HG03432 (cell line): ENCODE data around the gene DARS2.

Experiments used
- ATAC-seq: cut with Tn5 transposase; IDR thresholded peaks from one replicate; pipeline ENCODE4 v1.9.1; 2021; ENCODE audit warnings: mild to moderate bottlenecking, moderate library complexity; ENCODE audit not compliant: unreplicated experiment

Gene DARS2

DNA sequence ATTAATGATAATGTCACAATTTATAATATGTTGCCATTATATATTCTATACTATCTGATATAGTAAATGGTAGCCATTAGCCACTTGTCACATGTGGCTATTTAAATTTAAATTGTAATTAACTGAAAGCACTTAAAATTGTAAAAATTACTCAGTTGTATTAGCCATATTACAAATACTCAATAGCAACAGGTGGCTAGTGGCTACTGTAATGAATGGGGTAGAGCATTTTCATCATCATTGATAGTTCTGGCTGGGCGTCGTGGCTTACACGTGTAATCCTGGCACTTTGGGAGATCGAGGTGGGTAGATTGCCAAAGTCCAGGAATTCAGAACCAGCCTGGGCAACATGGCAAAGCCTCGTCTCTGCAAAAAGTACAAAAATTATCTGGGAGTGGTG, 60.2 kb downstream of the DARS2 start:
- ATAC-seq = no peak

DNA sequence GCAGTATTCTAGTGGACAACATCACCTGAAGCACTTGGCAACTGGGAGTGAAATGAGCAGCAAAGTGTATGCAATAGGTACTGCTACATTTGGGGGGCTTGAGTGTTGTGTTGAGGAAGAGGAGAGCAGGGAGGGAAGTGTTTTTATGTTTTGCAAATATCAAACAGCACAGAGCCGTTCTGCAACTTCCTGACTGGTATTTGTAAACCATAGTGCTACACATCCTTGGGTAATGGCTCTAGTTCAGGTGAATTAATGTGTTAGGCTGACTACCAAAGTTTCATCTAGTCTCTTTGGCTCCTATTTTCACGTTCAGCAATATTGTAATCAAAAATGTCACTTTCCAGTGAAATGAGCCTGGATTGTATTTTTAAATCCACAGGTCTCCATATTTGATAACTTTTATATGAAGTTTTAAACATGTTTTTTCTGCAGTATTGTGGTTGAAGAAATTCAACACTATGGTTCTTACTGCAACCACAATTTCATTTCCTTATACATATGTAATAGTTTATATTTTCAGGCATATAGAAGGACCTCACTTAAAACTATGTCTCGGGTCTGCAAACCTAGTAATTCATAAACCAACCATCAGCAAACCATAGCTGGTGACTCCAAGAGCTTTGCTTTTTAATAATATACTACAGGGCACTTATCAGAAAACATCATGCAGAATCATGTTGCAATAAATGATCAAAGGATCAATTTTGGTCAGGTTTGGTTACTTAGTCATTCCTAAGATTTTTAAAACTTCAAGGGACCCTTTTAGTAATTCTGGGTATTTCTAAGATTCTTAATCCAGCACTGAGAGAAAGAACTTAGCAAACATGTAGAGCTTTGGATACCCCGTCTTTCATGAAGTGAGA, 62.5 kb downstream of the DARS2 start:
- ATAC-seq = no peak

GRCh38 chr1:173887627-173888026, 63.2 kb downstream of the DARS2 start:
- ATAC-seq = no peak

DNA sequence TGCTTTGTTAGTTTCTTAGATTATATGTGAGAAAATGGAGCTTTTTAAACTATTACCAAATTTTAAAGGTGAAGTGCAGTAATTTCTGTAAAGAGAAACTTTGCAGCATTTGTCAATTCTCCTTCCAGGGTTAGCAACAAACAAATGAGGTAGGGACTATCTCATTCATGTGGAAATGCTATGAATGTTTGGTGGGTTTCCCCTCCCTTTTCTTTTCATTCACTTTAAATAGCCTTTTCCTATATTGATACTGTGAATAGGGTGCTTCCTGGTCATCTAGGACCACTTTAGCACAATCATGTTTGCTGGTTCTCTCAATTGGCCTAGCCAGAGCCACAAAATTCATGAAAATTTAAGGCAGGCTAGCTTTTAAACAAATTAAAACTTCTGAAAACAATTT, 64.3 kb downstream of the DARS2 start:
- no peak for ATAC-seq

GRCh38 chr1:173889885-173890284, 65.4 kb downstream of the DARS2 start:
- ATAC-seq = no peak

DNA sequence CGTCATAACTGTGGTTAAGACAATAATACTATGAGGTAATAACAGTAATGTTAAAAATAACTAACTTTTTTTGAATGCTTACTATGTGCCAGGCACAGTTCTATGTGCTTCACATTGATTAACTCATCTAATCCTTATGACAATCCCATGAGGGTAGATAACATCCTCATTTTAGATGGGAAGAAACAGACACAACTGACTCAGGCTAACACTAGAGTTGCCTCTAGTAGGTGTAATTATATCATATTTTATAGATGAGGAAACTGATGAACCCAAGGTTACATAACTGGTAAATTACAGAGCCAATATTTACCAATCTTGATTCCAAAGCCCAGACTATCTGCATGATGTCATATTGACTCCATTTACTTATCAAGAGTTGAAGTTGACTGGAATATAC, 69.1 kb downstream of the DARS2 start:
- ATAC-seq = no peak

GRCh38 chr1:173894189-173894588, 69.7 kb downstream of the DARS2 start:
- ATAC-seq = no peak

- ATAC-seq = no peak
Measured at GRCh38 chr1:173900427-173900826, 76.0 kb downstream of the DARS2 start.

DNA sequence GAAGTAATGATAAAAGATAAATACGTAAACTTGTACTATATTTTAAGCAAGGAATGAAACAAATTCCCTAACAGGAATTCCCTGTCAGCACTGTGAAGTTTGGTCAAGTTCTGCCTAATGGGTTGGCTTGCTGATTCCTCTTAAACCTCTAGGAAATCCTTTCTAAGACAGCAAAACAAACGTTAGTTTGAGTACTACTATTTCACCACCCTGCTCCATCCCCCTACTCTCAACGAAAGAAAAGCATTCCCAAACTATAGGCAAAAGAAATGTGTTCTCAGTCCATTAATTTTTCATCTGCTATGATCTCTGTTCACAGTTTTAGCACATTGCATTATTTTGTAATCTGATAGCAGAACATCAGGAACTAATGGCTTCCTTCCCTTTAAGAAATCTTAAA, 76.5 kb downstream of the DARS2 start:
- no peak for ATAC-seq

GRCh38 chr1:173903827-173904531, 79.5 kb downstream of the DARS2 start:
- ATAC-seq = no peak
